NCI-H2081 (cell line): ENCODE measurements around the gene MAP7D2.

Experiments used
- DNase-seq, 2 experiments: peaks; one replicate each; lab custom pipeline; 2025; lab: John Stamatoyannopoulos, UW

Gene MAP7D2

GRCh38 chrX:20038966-20039365 is 77.7 kb downstream of the MAP7D2 start:
- DNase-seq: no peak

GRCh38 chrX:20037186-20037585 is 79.5 kb downstream of the MAP7D2 start:
- DNase-seq: no peak

- no peak for DNase-seq
These were observed 84.5 kb downstream of the MAP7D2 start for GRCh38 chrX:20032201-20032600.

- DNase-seq: no peak
These were observed 87.0 kb downstream of the MAP7D2 start for GRCh38 chrX:20029728-20030127.

- DNase-seq: no peak
These were observed 88.1 kb downstream of the MAP7D2 start for GRCh38 chrX:20028588-20028987.

GRCh38 chrX:20026278-20026677 is 90.4 kb downstream of the MAP7D2 start:
- no peak for DNase-seq

GRCh38 chrX:20019672-20020365 is 96.9 kb downstream of the MAP7D2 start:
- no peak for DNase-seq

- no peak for DNase-seq
These were observed 100.1 kb downstream of the MAP7D2 start for GRCh38 chrX:20016616-20016945.

GRCh38 chrX:20015945-20016615 is 100.6 kb downstream of the MAP7D2 start:
- no peak for DNase-seq

- DNase-seq: no peak
These were observed 101.3 kb downstream of the MAP7D2 start for GRCh38 chrX:20015422-20015821.

- DNase-seq: no peak
These were observed 105.1 kb downstream of the MAP7D2 start for GRCh38 chrX:20011608-20012007.

GRCh38 chrX:20007962-20008622 is 108.6 kb downstream of the MAP7D2 start:
- no peak for DNase-seq

- DNase-seq: no peak
These were observed 110.8 kb downstream of the MAP7D2 start for GRCh38 chrX:20005883-20006282.

GRCh38 chrX:20001588-20001987 is 115.1 kb downstream of the MAP7D2 start:
- peak in 1 of 2 experiments; percentile 30 for DNase-seq

GRCh38 chrX:19991350-19991718 is 125.4 kb downstream of the MAP7D2 start:
- no peak for DNase-seq

GRCh38 chrX:19990556-19991349 is 126.0 kb downstream of the MAP7D2 start, which contains the start of gene BCLAF3:
TSS of gene BCLAF3 (minus strand) at chrX:19991061. CDS start at chrX:19970264, 20,797 bp downstream.
- peak; percentile 90 to 92 for DNase-seq

- peak in 1 of 2 experiments; percentile 41 for DNase-seq
These were observed 126.6 kb downstream of the MAP7D2 start for GRCh38 chrX:19990151-19990555.

GRCh38 chrX:19987856-19988255 is 128.9 kb downstream of the MAP7D2 start:
- no peak for DNase-seq

GRCh38 chrX:19986531-19986930 is 130.2 kb downstream of the MAP7D2 start:
- DNase-seq: no peak

GRCh38 chrX:19981947-19982346 is 134.8 kb downstream of the MAP7D2 start:
- no peak for DNase-seq

GRCh38 chrX:19975845-19976244 is 140.9 kb downstream of the MAP7D2 start:
- no peak for DNase-seq

GRCh38 chrX:19972984-19973383 is 143.7 kb downstream of the MAP7D2 start:
- DNase-seq: no peak
